Urinary bladder (tissue), 4 donors: ENCODE measurements around the gene KLHDC8A. TPM values are rescaled to one million over a fixed set of nuclear protein-coding genes. Genes with fewer than 3 reads are reported as not detected.

Experiments
- DNase-seq: peaks from one replicate; pipeline ENCODE4 v3.0.0-alpha.2; 2015; ENCODE audit errors: extremely low spot score
- H3K27ac ChIP-seq: one replicate; pipeline ENCODE4 v1.5.1; 2013; ENCODE audit warnings: low read depth, mild to moderate bottlenecking, moderate library complexity
- H3K36me3 ChIP-seq: one replicate; pipeline ENCODE4 v1.6.1; 2013; ENCODE audit warnings: mild to moderate bottlenecking, moderate library complexity; ENCODE audit not compliant: insufficient read depth
- H3K4me1 ChIP-seq: one replicate; pipeline ENCODE4 v1.6.1; 2013; ENCODE audit warnings: mild to moderate bottlenecking, moderate library complexity; ENCODE audit not compliant: insufficient read depth
- H3K4me3 ChIP-seq: one replicate; pipeline ENCODE4 v1.5.1; 2013; ENCODE audit warnings: low read depth, low read length
- WGBS: extraction: QIAGEN DNeasy Blood & Tissue Kit; methylation state at CpG from one replicate; pipeline ENCODE4 v1.1.7; 2013; 5-methylcytosine and 5-hydroxymethylcytosine counted together
- polyA plus RNA-seq: library from polyadenylated mRNA; stranded (reverse); fragments of 200-250 nt; gene quantifications from one replicate; pipeline ENCODE4 v1.2.3, GENCODE V29; 2013
- total RNA-seq: library from RNA; depleted of rRNA; stranded (reverse); fragments of >200 nt; gene quantifications from one replicate; pipeline ENCODE4 v1.2.3, GENCODE V29; 2014
- donor health status: healthy with polysubstance abuse.
- donor health status: healthy.

Gene KLHDC8A
- total and polyA plus RNA-seq, 2 donors, result 0.28 to 3.0 TPM

GRCh38 chr1:205326812-205327466, 29.8 kb downstream of the KLHDC8A start:
- no peaks in the 10 kb centered on the region for H3K36me3 ChIP-seq
- no peak overlapping the region for H3K4me3 ChIP-seq
- no peak for DNase-seq
- no peak overlapping the region for H3K27ac ChIP-seq
- no peaks in the 10 kb centered on the region for H3K4me1 ChIP-seq
- WGBS, result 80% methylated on average over 11 of the region's 11 CpGs

- Histone ChIP-seq H3K4me3 (no peak overlapping the region), H3K36me3 (no peaks in the 10 kb centered on the region), H3K27ac (no peak overlapping the region), H3K4me1 (no peaks in the 10 kb centered on the region)
- WGBS, result 34% methylated on average over 6 of the region's 6 CpGs
- DNase-seq, result no peak
Observed at GRCh38 chr1:205325334-205325884, 31.3 kb downstream of the KLHDC8A start.

GRCh38 chr1:205324781-205325180, 31.9 kb downstream of the KLHDC8A start:
- DNase-seq, result no peak
- 56% methylated on average over 6 of the region's 6 CpGs for WGBS
- Histone ChIP-seq H3K36me3 (no peaks in the 10 kb centered on the region), H3K4me1 (no peaks in the 10 kb centered on the region), H3K4me3 (no peak overlapping the region), H3K27ac (no peak overlapping the region)

GRCh38 chr1:205323794-205324193, 32.9 kb downstream of the KLHDC8A start:
- no peaks in the 10 kb centered on the region for H3K4me1 ChIP-seq
- DNase-seq, result no peak
- no peaks in the 10 kb centered on the region for H3K36me3 ChIP-seq
- H3K4me3 ChIP-seq, result no peak overlapping the region
- H3K27ac ChIP-seq, result no peak overlapping the region
- WGBS, result 89% methylated on average over 6 of the region's 6 CpGs

GRCh38 chr1:205321959-205322283, 34.8 kb downstream of the KLHDC8A start:
- 51% methylated on average over 5 of the region's 5 CpGs for WGBS
- Histone ChIP-seq H3K27ac (no peak overlapping the region), H3K4me1 (no peaks in the 10 kb centered on the region), H3K4me3 (no peak overlapping the region), H3K36me3 (no peaks in the 10 kb centered on the region)
- no peak for DNase-seq

- Histone ChIP-seq H3K27ac (peak within 1 kb of the TSS; percentile 24), H3K36me3 (no peaks in the 10 kb centered on the region), H3K4me3 (peak within 1 kb of the TSS; percentile 67), H3K4me1 (peaks cover 2% of the 10 kb centered on the region)
- DNase-seq, result peak; percentile 35
- WGBS, result under 1% methylated on average over 75 of the region's 75 CpGs
Observed at GRCh38 chr1:205321162-205321958, 35.4 kb downstream of the KLHDC8A start, which contains the start of gene NUAK2. Gene NUAK2 (minus strand): TSS chr1:205321745. CDS start chr1:205321628, 117 bp downstream.

GRCh38 chr1:205319081-205320018, 37.4 kb downstream of the KLHDC8A start:
- Histone ChIP-seq H3K27ac (no peak overlapping the region), H3K4me1 (peaks cover 2% of the 10 kb centered on the region), H3K4me3 (no peak overlapping the region), H3K36me3 (no peaks in the 10 kb centered on the region)
- DNase-seq, result no peak
- WGBS, result 56% methylated on average over 6 of the region's 6 CpGs

GRCh38 chr1:205318231-205318991, 38.3 kb downstream of the KLHDC8A start:
- WGBS, result 92% methylated on average over 6 of the region's 6 CpGs
- H3K27ac ChIP-seq, result no peak overlapping the region
- H3K36me3 ChIP-seq, result no peaks in the 10 kb centered on the region
- peaks cover 2% of the 10 kb centered on the region for H3K4me1 ChIP-seq
- DNase-seq, result no peak
- H3K4me3 ChIP-seq, result no peak overlapping the region

GRCh38 chr1:205317311-205317917, 39.3 kb downstream of the KLHDC8A start:
- H3K4me3 ChIP-seq, result no peak overlapping the region
- WGBS, result 32% methylated on average over 7 of the region's 7 CpGs

GRCh38 chr1:205316161-205316566, 40.6 kb downstream of the KLHDC8A start:
- 62% methylated on average over 2 of the region's 2 CpGs for WGBS
- peaks cover 2% of the 10 kb centered on the region for H3K4me1 ChIP-seq

More at GRCh38 chr1:205317311-205317917, 39.3 kb downstream of the KLHDC8A start:
- DNase-seq, result no peak
- Histone ChIP-seq H3K4me1 (peaks cover 2% of the 10 kb centered on the region), H3K27ac (no peak overlapping the region), H3K36me3 (no peaks in the 10 kb centered on the region)

GRCh38 chr1:205315008-205315618, 41.6 kb downstream of the KLHDC8A start:
- H3K4me3 ChIP-seq, result no peak overlapping the region
- no peaks in the 10 kb centered on the region for H3K36me3 ChIP-seq
- no peak for DNase-seq
- peaks cover 2% of the 10 kb centered on the region for H3K4me1 ChIP-seq
- no peak overlapping the region for H3K27ac ChIP-seq
- 86% methylated on average over 5 of the region's 5 CpGs for WGBS

More at GRCh38 chr1:205316161-205316566, 40.6 kb downstream of the KLHDC8A start:
- Histone ChIP-seq H3K36me3 (no peaks in the 10 kb centered on the region), H3K4me3 (no peak overlapping the region), H3K27ac (no peak overlapping the region)
- no peak for DNase-seq
